ENCODE data around the gene ZSCAN30.

The ZSCAN30 gene

GRCh38 chr18:35278085-35278484 is 11.9 kb downstream of the ZSCAN30 start:
- DNase-seq, result no peak

- DNase-seq, result no peak
Measured at GRCh38 chr18:35277633-35278032, 12.4 kb downstream of the ZSCAN30 start.

GRCh38 chr18:35276267-35276666 is 13.8 kb downstream of the ZSCAN30 start:
- no peak for DNase-seq

GRCh38 chr18:35271656-35272055 is 18.4 kb downstream of the ZSCAN30 start:
- no peak for DNase-seq

- no peak for DNase-seq
Measured at GRCh38 chr18:35268821-35269220, 21.2 kb downstream of the ZSCAN30 start.

GRCh38 chr18:35267809-35268208 is 22.2 kb downstream of the ZSCAN30 start:
- no peak for DNase-seq

- peak; percentile 90 for DNase-seq
Measured at GRCh38 chr18:35267161-35267651, 22.8 kb downstream of the ZSCAN30 start.

- DNase-seq, result no peak
Measured at GRCh38 chr18:35264409-35264808, 25.6 kb downstream of the ZSCAN30 start.

GRCh38 chr18:35256947-35257346 is 33.1 kb downstream of the ZSCAN30 start:
- no peak for DNase-seq

- no peak for DNase-seq
Measured at GRCh38 chr18:35253655-35254287, 36.3 kb downstream of the ZSCAN30 start.

- DNase-seq, result no peak
Measured at GRCh38 chr18:35252466-35252865, 37.6 kb downstream of the ZSCAN30 start.

- no peak for DNase-seq
Measured at GRCh38 chr18:35248429-35248828, 41.6 kb downstream of the ZSCAN30 start.

- DNase-seq, result no peak
Measured at GRCh38 chr18:35247412-35248249, 42.4 kb downstream of the ZSCAN30 start.

- DNase-seq, result no peak
Measured at GRCh38 chr18:35246831-35247230, 43.2 kb downstream of the ZSCAN30 start.

GRCh38 chr18:35245719-35246317 is 44.2 kb downstream of the ZSCAN30 start:
- no peak for DNase-seq

GRCh38 chr18:35244671-35245070 is 45.4 kb downstream of the ZSCAN30 start:
- DNase-seq, result no peak

GRCh38 chr18:35242426-35242825 is 47.6 kb downstream of the ZSCAN30 start:
- DNase-seq, result no peak

GRCh38 chr18:35241448-35241804 is 48.6 kb downstream of the ZSCAN30 start:
- DNase-seq, result no peak

- DNase-seq, result peak; percentile 96
Measured at GRCh38 chr18:35240664-35241447, 49.2 kb downstream of the ZSCAN30 start, which contains the start of gene ZNF397. Gene ZNF397 (plus strand): TSS chr18:35241034. CDS start chr18:35242471, 1,437 bp downstream.

GRCh38 chr18:35239314-35239713 is 50.7 kb downstream of the ZSCAN30 start:
- no peak for DNase-seq

- DNase-seq, result no peak
Measured at GRCh38 chr18:35236571-35237363, 53.3 kb downstream of the ZSCAN30 start.

GRCh38 chr18:35231052-35231451 is 59.0 kb downstream of the ZSCAN30 start:
- DNase-seq, result peak; percentile 65

Measured in NCI-H2171 treated with DMSO at 0.1 percent for 48 hours (cell line).